HG03280 (cell line): ENCODE measurements around the gene NANOS2.

Experiments
- ATAC-seq: cut with Tn5 transposase; IDR thresholded peaks from one replicate; pipeline ENCODE4 v1.9.1; 2021; ENCODE audit warnings: mild to moderate bottlenecking, moderate library complexity; ENCODE audit not compliant: unreplicated experiment

Gene NANOS2

GRCh38 chr19:45913874-45914830 lies at the start of gene NANOS2:
Gene NANOS2 (minus strand): TSS chr19:45914778. CDS start chr19:45914693, 85 bp downstream.
- no peak for ATAC-seq

DNA sequence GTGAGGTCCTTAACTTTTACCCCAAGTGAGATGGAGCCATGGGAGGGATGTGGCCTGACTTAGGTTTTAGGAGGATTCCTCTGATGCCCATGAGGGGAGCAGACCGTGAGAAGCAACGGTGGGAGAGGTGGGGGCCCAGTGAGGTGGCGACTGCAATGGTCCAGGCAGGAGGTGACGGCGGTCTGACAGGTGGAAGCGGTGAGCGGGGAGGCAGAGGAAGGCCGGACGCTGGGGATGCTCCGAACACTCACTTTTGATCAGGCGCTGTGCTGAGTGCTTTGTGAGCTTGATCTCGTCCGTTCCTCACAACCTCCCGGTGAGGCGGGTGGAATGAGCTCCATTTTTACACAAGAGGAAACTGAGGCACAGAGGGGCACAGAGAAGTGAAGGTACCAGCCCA lies 47.4 kb upstream of the NANOS2 start:
- no peak for ATAC-seq

DNA sequence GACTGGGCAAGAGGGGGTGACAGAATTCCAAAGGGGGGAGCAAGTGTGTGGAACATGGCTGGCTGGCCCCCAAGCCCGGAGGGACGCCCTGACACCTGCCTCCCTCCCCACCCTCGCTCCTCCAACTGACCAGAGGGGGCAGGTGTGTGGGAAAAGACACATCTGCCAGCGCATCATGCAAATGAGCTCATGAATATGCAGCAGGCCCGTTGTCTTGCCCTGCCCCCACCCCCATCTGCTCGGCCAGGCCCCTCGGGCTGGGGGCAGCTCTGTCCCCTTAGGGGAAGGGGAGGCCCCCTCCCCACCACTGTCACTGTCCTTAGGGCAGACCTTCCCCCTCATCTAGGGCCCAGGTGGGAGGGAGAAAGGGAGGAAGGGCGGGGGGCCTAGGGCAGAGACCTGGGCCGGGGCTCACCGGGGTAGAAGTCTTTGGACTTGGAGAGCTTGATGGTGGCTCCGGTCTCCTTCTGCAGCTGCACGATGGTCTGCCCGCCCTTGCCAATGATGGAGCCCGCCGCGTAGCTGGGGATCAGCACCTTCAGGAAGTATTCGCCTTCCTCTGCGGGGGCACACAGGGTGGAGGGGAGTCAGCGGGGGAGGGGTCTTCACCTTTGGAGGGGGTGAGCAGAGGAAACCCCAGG lies 46.1 kb upstream of the NANOS2 start:
- ATAC-seq = no peak

GRCh38 chr19:45959517-45960025 lies 45.0 kb upstream of the NANOS2 start:
- ATAC-seq = no peak

- no peak for ATAC-seq
Observed at GRCh38 chr19:45958769-45959516, 44.4 kb upstream of the NANOS2 start.

DNA sequence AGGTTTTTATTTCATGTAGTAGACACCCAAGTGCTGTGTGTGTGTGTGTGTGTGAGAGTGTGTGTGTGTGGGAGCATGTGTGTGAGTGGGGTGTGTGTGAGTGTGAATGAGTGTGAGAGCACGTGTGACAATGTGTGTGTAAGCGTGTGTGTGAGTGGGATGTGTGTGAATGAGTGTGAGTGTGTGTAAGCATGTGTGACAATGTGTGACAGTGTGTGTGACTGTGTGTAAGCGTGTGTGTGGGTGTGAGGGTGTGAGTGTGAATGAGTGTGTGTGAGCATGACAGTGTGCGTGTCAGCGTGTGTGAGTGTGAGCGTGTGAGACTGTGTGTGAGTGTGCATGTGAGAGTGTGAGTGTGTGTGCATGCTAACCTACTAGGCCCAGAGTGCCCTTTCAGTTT lies 43.7 kb upstream of the NANOS2 start:
- ATAC-seq = no peak

DNA sequence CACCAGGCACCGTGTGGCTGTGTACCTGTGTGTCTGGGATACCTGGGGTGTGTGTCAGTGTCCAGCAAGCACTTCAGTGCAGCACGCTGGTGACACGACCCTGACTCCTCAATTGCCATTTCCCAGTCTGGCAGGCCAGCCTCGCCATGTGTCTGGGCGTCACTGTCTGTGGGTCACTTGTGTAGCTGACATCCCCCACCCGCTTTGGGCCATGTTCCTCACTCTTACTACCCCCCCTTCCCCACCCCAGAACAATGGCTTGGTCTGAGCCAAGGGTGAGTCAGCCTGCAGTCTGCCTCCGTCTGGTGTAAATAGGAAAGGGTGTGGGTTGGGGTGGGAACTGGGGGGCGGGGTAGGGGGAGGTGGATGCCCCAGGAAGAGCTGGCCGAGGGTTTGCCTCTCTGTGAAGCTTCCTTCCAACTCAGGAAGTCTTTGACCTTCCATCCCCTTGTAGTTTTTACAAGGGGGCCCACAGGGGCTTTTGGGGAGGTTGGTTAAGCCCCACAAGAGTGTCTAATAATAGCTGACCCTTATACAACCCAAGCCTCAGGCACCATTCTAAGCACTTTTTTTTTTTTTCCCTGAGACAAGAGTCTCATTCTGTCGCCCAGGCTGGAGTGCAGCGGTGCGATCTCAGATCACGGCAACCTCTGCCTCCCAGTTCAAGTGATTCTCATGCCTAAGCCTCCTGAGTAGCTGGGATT lies 41.5 kb upstream of the NANOS2 start:
- ATAC-seq = no peak

DNA sequence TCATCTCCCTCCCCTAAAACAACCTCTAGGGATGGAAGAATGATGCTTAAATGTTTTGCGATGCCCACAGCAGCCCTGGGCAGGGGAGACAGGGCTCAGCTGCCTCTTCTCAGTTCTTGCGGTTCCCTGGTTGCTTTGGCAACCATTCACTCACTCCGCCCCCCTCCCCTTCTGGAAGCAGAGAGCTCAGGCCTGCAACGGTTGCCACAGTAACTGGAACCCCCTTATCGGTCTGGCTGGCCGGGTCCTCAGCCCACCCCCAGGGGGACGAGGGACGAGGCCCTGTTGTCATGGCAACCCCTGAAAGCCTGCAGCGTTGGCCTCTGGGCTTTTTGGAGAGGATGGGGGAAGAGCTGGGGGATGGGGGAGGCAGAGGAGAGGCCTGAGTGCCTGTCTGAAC lies 39.6 kb upstream of the NANOS2 start:
- ATAC-seq = no peak

DNA sequence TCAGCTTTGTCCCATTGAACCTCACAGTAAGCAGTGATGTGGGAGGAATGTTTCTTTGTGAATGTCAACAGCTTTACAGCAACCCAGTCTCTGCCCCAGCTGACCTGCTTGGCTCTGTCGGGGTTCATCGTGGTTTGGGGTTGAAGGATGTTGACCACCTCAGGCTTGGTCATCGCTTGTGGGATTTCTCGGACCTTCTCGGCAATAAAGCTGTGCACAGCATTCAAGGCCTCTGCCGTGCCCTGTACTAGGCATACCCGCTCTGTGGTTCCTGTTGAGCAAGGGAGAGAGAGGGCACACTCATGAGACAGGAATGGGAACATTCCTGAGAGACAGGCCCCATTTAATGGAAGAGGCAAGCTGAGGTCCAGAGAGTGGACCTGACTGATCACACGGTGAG lies 39.1 kb upstream of the NANOS2 start:
- no peak for ATAC-seq

DNA sequence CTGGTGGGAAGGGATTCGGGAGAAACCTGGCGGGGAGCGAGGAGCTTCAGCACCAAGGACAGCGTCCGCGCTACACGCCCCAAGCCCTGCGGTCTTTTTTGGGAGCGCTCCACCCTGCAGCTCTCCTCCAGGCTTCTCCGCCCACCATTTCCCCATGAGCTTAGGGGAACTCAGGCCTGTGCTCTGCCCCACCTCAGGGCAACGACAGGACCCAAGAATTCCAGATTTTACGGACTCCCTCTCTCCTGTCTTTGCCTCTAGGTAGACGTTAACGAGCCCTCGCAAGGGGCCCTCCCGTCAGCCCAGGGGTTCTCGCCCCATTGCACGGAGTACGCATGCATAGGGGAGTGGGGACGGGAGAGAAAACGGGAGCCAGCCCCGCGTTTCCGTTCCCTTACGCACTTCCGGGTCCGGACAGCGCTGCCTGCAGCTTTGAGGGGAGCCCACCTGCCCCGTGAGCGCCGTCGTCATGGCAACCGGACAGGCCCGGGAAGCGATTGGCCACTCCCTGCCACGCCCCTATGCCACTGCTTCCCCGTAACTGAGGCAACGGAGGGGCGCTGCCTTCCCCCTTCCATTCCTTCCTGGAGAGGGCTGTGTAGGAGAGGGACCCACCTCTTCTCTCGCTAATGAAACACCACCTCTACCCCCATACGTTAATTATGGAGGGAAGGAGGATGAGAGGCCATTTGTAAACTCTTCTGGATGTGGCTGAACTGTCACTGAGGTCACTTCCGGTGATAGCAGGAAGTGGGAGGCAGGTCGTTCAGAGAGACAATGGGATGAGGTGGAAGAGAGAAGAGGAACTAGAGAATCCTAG lies 38.3 kb upstream of the NANOS2 start:
- ATAC-seq = no peak

GRCh38 chr19:45952341-45952685 lies 37.7 kb upstream of the NANOS2 start:
- ATAC-seq = no peak

GRCh38 chr19:45947926-45948325 lies 33.3 kb upstream of the NANOS2 start:
- no peak for ATAC-seq

DNA sequence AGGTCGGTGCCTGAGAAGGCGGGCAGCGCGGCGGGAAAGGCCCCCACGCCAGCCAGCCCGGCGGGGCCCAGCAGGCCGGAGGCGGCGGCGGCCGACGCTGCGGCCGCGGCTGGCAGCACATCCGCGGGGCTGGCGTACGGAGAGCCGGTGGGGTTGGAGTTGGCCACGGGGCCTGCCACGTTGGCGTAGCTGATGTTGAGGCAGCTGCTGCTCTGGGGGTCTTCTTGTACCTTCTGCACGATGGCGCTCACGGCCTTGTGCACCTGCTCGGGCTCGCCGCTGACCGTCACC lies 25.9 kb upstream of the NANOS2 start:
- no peak for ATAC-seq

DNA sequence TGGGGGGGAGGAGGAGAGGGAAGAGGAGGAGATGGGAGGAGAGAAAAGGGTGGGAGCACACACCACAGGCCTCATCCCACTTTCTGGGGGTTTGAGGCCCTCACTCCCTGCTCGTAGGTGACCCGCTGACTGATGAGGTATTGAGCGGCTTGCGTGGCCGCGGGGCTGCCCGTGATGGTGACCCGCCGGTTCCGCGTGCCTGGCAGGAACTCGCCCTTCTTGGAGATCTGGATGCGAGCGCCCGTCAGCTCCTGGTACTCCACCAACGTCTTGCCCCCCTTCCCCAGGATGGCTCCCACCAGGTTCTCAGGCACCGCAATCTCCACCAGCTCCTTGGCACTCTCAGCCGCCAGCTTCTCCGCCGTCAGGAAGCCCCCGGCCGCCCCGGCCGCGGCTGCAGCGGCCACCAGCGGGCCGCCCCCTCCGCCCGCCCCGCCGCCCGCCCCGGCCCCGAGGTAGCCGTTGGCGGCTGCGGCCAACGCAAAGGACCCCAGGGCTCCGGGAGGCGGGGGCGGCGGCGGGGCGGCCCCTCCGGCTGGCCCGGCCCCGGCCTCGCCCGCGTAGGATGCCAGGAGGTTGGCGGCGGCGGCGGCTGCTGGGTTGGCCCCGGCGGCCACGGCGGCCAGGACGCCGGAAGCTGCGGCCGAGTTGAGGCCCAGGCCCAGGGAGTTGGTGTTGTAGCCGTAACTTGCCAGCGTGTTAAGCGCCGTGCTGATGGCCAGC lies 25.4 kb upstream of the NANOS2 start:
- ATAC-seq = no peak

DNA sequence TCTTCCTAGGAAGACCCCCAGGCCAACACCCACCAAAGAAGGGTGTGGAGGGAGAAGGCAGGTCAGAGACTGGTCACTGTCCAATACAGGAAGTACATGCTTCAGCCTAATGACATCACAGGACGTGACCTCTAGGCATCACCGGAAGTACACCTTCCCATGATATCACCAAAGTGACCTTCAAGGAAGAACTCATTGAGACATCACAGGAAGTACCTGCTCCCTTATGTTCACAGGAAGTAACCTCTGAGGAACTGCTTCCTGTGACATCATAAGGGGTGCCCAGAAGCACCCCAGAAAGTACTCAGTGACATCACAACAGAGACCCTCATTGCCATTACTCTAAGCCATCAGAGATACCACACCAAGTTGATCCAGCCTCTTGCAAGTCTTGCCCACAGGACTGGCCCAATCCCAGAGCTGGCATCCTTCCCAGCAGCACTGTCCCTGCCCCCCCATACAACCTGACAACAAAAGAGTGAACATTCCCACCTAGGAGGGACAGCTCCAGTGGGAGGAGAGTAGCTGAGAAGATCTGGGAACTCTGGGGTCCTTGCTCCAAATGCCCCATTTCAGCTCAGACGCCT lies 24.2 kb upstream of the NANOS2 start:
- ATAC-seq = no peak

- no peak for ATAC-seq
Observed at GRCh38 chr19:45935267-45935666, 20.7 kb upstream of the NANOS2 start.

DNA sequence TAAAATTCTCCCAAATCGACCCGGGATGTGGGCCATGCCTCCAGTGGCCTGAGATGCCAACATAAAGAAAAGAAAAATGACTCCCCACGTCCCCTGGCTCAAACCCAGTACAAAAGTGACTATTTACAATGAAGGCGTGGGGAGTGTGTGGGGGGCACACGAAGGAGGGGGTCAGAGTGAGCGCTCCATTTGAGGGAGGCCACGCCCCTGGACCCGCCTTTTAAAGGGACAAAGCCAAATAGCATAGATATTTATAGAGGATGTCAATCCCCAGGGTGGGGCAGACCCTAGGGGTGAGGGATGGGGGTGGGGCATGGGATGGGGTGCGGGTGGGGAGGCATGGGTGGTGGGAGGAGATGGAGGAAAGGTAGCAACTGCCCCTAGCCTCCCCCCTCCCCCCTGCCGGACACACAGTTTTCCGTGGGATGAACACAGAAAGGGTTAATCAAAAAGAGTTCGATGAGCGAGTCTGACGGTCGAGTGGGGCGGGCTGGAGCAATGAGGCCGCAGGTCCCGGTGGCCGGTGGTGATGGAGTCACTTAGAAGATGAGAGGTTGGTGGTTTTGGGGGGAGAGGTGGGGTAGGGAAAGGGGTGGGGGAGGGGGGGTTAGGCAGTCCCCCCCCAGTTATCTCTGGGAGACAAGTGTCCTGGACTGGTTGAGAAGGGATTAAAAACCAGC lies 20.1 kb upstream of the NANOS2 start:
- no peak for ATAC-seq

DNA sequence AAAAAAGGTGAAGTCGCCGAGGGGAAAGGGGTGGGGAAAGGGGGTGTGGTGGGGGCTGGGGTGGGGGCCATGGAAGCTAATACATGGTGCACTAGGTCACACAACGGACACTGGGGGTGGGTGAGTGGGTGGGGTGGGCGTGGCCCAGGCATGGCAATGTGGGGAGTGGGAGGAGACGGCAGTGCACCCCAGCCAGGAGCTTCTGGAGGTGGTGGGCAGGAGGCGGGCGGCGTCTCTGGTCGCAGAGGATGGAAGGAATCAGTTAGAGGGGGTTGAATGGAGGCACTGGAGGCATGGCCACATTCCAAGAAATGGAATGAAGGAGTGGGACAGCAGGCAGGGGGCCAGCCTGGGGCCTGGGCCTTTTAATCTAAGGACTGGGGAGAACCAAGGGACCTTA lies 19.2 kb upstream of the NANOS2 start:
- no peak for ATAC-seq

DNA sequence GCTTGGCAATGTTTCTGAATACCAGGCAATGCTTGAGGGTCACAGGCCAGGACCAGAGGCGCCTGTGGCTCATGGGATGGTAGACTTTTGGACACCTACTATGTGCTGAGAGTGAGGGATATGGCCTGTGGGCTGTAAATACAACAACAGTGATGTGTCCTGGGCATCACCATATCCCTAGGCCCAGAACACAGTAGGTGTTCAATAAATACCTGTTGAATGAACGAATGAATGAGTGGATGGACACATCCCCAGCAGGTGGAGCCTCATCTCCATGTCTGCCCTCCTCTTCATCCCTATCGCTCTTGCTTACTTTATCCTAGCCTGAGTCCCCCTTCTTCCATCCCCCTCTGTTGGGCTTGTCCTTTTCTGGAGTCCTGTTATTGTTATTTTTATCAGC lies 16.5 kb upstream of the NANOS2 start:
- ATAC-seq = no peak
